Activated T-cell treated with anti-CD3 and anti-CD28 coated beads, Interleukin-2, amount 50 U/mL, for 4 hours (primary cell): ENCODE results near the gene DAZL. TPM values are rescaled to one million over a fixed set of nuclear protein-coding genes. Genes with fewer than 3 reads are reported as not detected.
"Not testable (repeated sequence)": the region's sequence is repeated elsewhere in the genome, so short reads cannot be mapped to it uniquely, and the experiment has no call there.

Experiments
- ATAC-seq, 2 donors: fragments of 200-7000 bp; cut with Tn5 transposase; one replicate each; pipeline ENCODE4 v1.10.0; 2021
- DNase-seq: peaks from one replicate; pipeline ENCODE4 v3.0.0-alpha.2; 2020
- H3K27me3 Mint-ChIP-seq: one replicate; pipeline ENCODE4 v1.8.0; 2021; ENCODE audit warnings: low read depth, mixed read lengths
- H3K36me3 Mint-ChIP-seq: one replicate; pipeline ENCODE4 v1.8.0; 2022; ENCODE audit warnings: mixed read lengths; ENCODE audit not compliant: insufficient read depth
- H3K4me1 Mint-ChIP-seq: one replicate; pipeline ENCODE4 v1.8.0; 2021; ENCODE audit warnings: low read depth, mixed read lengths
- H3K4me3 Mint-ChIP-seq: one replicate; pipeline ENCODE4 v1.8.0; 2021; ENCODE audit warnings: mild to moderate bottlenecking, moderate library complexity, mixed read lengths
- H3K9me3 Mint-ChIP-seq: one replicate; pipeline ENCODE4 v1.8.0; 2021; ENCODE audit warnings: mixed read lengths
- total RNA-seq, 3 donors: library from RNA; stranded (reverse); gene quantifications; one replicate each; pipeline ENCODE4 v1.2.1, GENCODE V29; 2021

Gene DAZL
- under 1 TPM; 0.08 TPM for total RNA-seq

GRCh38 chr3:16604887-16605602, at the start of gene DAZL:
TSS of gene DAZL (minus strand) at chr3:16605423. CDS start at chr3:16605205, 218 bp downstream.
- H3K27me3 Mint-ChIP-seq: peaks cover 2% of the 10 kb centered on the region

GRCh38 chr3:16654976-16655375, 49.8 kb upstream of the DAZL start:
- Mint-ChIP-seq H3K27me3 (no peaks in the 10 kb centered on the region), H3K4me3 (no peak overlapping the region), H3K4me1 (no peaks in the 10 kb centered on the region), H3K9me3 (no peaks in the 10 kb centered on the region), H3K36me3 (no peaks in the 10 kb centered on the region)
- DNase-seq: no peak
- no peak for ATAC-seq

More at GRCh38 chr3:16604887-16605602, at the start of gene DAZL:
- DNase-seq (no peak), ATAC-seq (no peak)
- H3K9me3 Mint-ChIP-seq: no peaks in the 10 kb centered on the region
- peaks cover 2% of the 10 kb centered on the region for H3K4me1 Mint-ChIP-seq
- H3K36me3 Mint-ChIP-seq: no peaks in the 10 kb centered on the region
- no peak within 1 kb of the TSS for H3K4me3 Mint-ChIP-seq

GRCh38 chr3:16653712-16654111, 48.5 kb upstream of the DAZL start:
- Mint-ChIP-seq H3K4me1 (no peaks in the 10 kb centered on the region), H3K9me3 (no peaks in the 10 kb centered on the region), H3K36me3 (no peaks in the 10 kb centered on the region), H3K4me3 (no peak overlapping the region), H3K27me3 (no peaks in the 10 kb centered on the region)
- DNase-seq (no peak), ATAC-seq (no peak)

GRCh38 chr3:16647668-16648067, 42.4 kb upstream of the DAZL start:
- ATAC-seq (no peak), DNase-seq (no peak)
- Mint-ChIP-seq H3K36me3 (no peaks in the 10 kb centered on the region), H3K27me3 (no peaks in the 10 kb centered on the region), H3K4me3 (no peak overlapping the region), H3K9me3 (no peaks in the 10 kb centered on the region), H3K4me1 (no peaks in the 10 kb centered on the region)

GRCh38 chr3:16639806-16640205, 34.6 kb upstream of the DAZL start:
- DNase-seq (no peak), ATAC-seq (no peak)
- Mint-ChIP-seq H3K4me1 (no peaks in the 10 kb centered on the region), H3K27me3 (no peaks in the 10 kb centered on the region), H3K9me3 (no peaks in the 10 kb centered on the region), H3K36me3 (no peaks in the 10 kb centered on the region), H3K4me3 (no peak overlapping the region)

- peaks cover 4% of the 10 kb centered on the region for H3K27me3 Mint-ChIP-seq
- no peak for DNase-seq
These were observed 28.7 kb upstream of the DAZL start for GRCh38 chr3:16633948-16634347.

GRCh38 chr3:16632395-16632794, 27.2 kb upstream of the DAZL start:
- DNase-seq (no peak), ATAC-seq (no peak)
- Mint-ChIP-seq H3K4me1 (no peaks in the 10 kb centered on the region), H3K36me3 (no peaks in the 10 kb centered on the region), H3K27me3 (peaks cover 4% of the 10 kb centered on the region), H3K9me3 (no peaks in the 10 kb centered on the region), H3K4me3 (no peak overlapping the region)

More at GRCh38 chr3:16633948-16634347, 28.7 kb upstream of the DAZL start:
- Mint-ChIP-seq H3K36me3 (no peaks in the 10 kb centered on the region), H3K9me3 (no peaks in the 10 kb centered on the region), H3K4me1 (no peaks in the 10 kb centered on the region), H3K4me3 (no peak overlapping the region)
- no peak for ATAC-seq

GRCh38 chr3:16618721-16619120, 13.5 kb upstream of the DAZL start:
- ATAC-seq: no peak
- Mint-ChIP-seq H3K36me3 (no peaks in the 10 kb centered on the region), H3K4me1 (no peaks in the 10 kb centered on the region), H3K9me3 (peaks cover 15% of the 10 kb centered on the region), H3K4me3 (no peak overlapping the region), H3K27me3 (peaks cover 3% of the 10 kb centered on the region)
- no peak for DNase-seq

GRCh38 chr3:16617155-16617554, 11.9 kb upstream of the DAZL start:
- not testable (repeated sequence) for H3K27me3 Mint-ChIP-seq, DNase-seq, ATAC-seq, H3K4me3 Mint-ChIP-seq, H3K36me3 Mint-ChIP-seq, H3K4me1 Mint-ChIP-seq
- H3K9me3 Mint-ChIP-seq: peaks cover 15% of the 10 kb centered on the region

GRCh38 chr3:16616083-16616482, 10.9 kb upstream of the DAZL start:
- no peaks in the 10 kb centered on the region for H3K4me1 Mint-ChIP-seq
- H3K9me3 Mint-ChIP-seq: peaks cover 15% of the 10 kb centered on the region
- no peak overlapping the region for H3K4me3 Mint-ChIP-seq
- no peaks in the 10 kb centered on the region for H3K36me3 Mint-ChIP-seq
- H3K27me3 Mint-ChIP-seq: peaks cover 3% of the 10 kb centered on the region
- ATAC-seq: no peak
- DNase-seq: no peak

- no peak for DNase-seq
- Mint-ChIP-seq H3K27me3 (peaks cover 3% of the 10 kb centered on the region), H3K36me3 (no peaks in the 10 kb centered on the region), H3K4me3 (no peak overlapping the region), H3K9me3 (peaks cover 15% of the 10 kb centered on the region), H3K4me1 (no peaks in the 10 kb centered on the region)
- ATAC-seq: no peak
These were observed 9.1 kb upstream of the DAZL start for GRCh38 chr3:16614033-16615031.

- DNase-seq: no peak
- H3K36me3 Mint-ChIP-seq: no peaks in the 10 kb centered on the region
- no peak for ATAC-seq
- no peaks in the 10 kb centered on the region for H3K27me3 Mint-ChIP-seq
- H3K9me3 Mint-ChIP-seq: no peaks in the 10 kb centered on the region
- no peak overlapping the region for H3K4me3 Mint-ChIP-seq
- H3K4me1 Mint-ChIP-seq: no peaks in the 10 kb centered on the region
These were observed 4.8 kb upstream of the DAZL start for GRCh38 chr3:16609927-16610580.

GRCh38 chr3:16608816-16609215, 3.6 kb upstream of the DAZL start:
- Mint-ChIP-seq H3K27me3 (no peaks in the 10 kb centered on the region), H3K4me1 (no peaks in the 10 kb centered on the region), H3K4me3 (no peak overlapping the region), H3K9me3 (no peaks in the 10 kb centered on the region), H3K36me3 (no peaks in the 10 kb centered on the region)
- ATAC-seq: no peak
- no peak for DNase-seq

- Mint-ChIP-seq H3K4me3 (no peak overlapping the region), H3K27me3 (no peaks in the 10 kb centered on the region), H3K9me3 (no peaks in the 10 kb centered on the region), H3K36me3 (no peaks in the 10 kb centered on the region), H3K4me1 (no peaks in the 10 kb centered on the region)
- DNase-seq: no peak
- ATAC-seq: no peak
These were observed 2.5 kb upstream of the DAZL start for GRCh38 chr3:16607718-16608117.
